Measurements from ENCODE around the gene TERT.
"Not testable (repeated sequence)": the region's sequence is repeated elsewhere in the genome, so short reads cannot be mapped to it uniquely, and the experiment has no call there.

The TERT gene

GRCh38 chr5:1294835-1295649 is at the start of gene TERT:
TERT (minus strand) TSS chr5:1295068; CDS start chr5:1294989, 79 bp downstream.
- no peak for DNase-seq

GRCh38 chr5:1343931-1344901 is 49.3 kb upstream of the TERT start:
- DNase-seq, result peak; percentile 51

- no peak for DNase-seq
These were observed 48.5 kb upstream of the TERT start for GRCh38 chr5:1343315-1343751.

- DNase-seq, result not testable (repeated sequence)
These were observed 47.8 kb upstream of the TERT start for GRCh38 chr5:1342711-1343110.

- DNase-seq, result no peak
These were observed 47.4 kb upstream of the TERT start for GRCh38 chr5:1342268-1342667.

- no peak for DNase-seq
These were observed 47.0 kb upstream of the TERT start for GRCh38 chr5:1341863-1342262.

- not testable (repeated sequence) for DNase-seq
These were observed 44.9 kb upstream of the TERT start for GRCh38 chr5:1339818-1340210.

GRCh38 chr5:1339139-1339817 is 44.4 kb upstream of the TERT start:
- not testable (repeated sequence) for DNase-seq

- DNase-seq, result no peak
These were observed 43.7 kb upstream of the TERT start for GRCh38 chr5:1338506-1339070.

GRCh38 chr5:1338196-1338490 is 43.3 kb upstream of the TERT start:
- DNase-seq, result no peak

GRCh38 chr5:1337489-1338195 is 42.8 kb upstream of the TERT start:
- no peak for DNase-seq

GRCh38 chr5:1336749-1337488 is 42.1 kb upstream of the TERT start:
- DNase-seq, result no peak

GRCh38 chr5:1336106-1336561 is 41.3 kb upstream of the TERT start:
- no peak for DNase-seq

- no peak for DNase-seq
These were observed 40.8 kb upstream of the TERT start for GRCh38 chr5:1335540-1336095.

GRCh38 chr5:1334831-1335539 is 40.1 kb upstream of the TERT start:
- no peak for DNase-seq

- DNase-seq, result no peak
These were observed 39.1 kb upstream of the TERT start for GRCh38 chr5:1333986-1334385.

- not testable (repeated sequence) for DNase-seq
These were observed 38.4 kb upstream of the TERT start for GRCh38 chr5:1333286-1333685.

- no peak for DNase-seq
These were observed 37.7 kb upstream of the TERT start for GRCh38 chr5:1332461-1333001.

GRCh38 chr5:1331861-1332405 is 37.1 kb upstream of the TERT start:
- DNase-seq, result no peak
